ENCODE data around the gene PNPLA4.

The PNPLA4 gene

DNA sequence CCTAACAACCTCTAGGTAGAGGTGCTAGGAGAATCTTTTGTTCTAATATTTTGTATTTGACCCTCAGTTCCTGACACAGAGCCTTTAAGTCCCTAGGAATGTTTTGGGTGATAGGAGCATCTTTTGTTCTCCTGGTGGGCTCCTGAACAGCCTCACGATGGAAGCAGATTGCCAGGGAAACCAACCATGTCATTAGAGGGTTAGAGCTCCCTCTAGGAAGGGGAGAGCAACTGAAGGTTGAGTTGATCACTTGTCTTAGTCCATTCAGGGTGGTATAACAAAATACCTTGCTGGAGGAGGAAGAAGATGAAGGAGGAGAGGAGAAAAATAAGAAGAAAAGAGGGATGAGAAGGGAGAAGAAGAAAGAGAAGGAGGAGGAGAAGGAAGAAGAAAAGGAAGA, 75.0 kb downstream of the PNPLA4 start:
- DNase-seq (ENCODE audit: low spot score), result no peak
